ENCODE data around the gene CHRNA1.

Gene CHRNA1

GRCh38 chr2:174764280-174765255 is at the start of gene CHRNA1:
Gene CHRNA1, minus strand, starts transcription at chr2:174764472. Its CDS starts 78 bp downstream, at chr2:174764394.
- Histone ChIP-seq H3K27ac (ENCODE audit: low read length) (no peak within 1 kb of the TSS), H3K36me3 (ENCODE audit: insufficient read depth, low read depth, low read length) (no peaks in the 10 kb centered on the region), H3K9ac (ENCODE audit: low read depth, low read length) (no peak within 1 kb of the TSS), H3K4me3 (ENCODE audit: low read length) (no peak within 1 kb of the TSS), H3K9me3 (ENCODE audit: insufficient read depth, low read depth, low read length) (no peaks in the 10 kb centered on the region), H3K4me1 (ENCODE audit: insufficient read depth, low read length) (peaks cover 12% of the 10 kb centered on the region), H3K27me3 (ENCODE audit: insufficient read depth, low read length) (no peaks in the 10 kb centered on the region)

- Histone ChIP-seq H3K4me3 (ENCODE audit: low read length) (no peak overlapping the region), H3K36me3 (ENCODE audit: insufficient read depth, low read depth, low read length) (peaks cover 58% of the 10 kb centered on the region), H3K27ac (ENCODE audit: low read length) (no peak overlapping the region), H3K4me1 (ENCODE audit: insufficient read depth, low read length) (peaks cover 2% of the 10 kb centered on the region; the same call in 1 of the 2 replicates), H3K9me3 (ENCODE audit: insufficient read depth, low read depth, low read length) (no peaks in the 10 kb centered on the region), H3K9ac (ENCODE audit: low read depth, low read length) (no peak overlapping the region), H3K27me3 (ENCODE audit: insufficient read depth, low read length) (no peaks in the 10 kb centered on the region)
Measured at GRCh38 chr2:174812037-174812436, 47.8 kb upstream of the CHRNA1 start.

- Histone ChIP-seq H3K36me3 (ENCODE audit: insufficient read depth, low read depth, low read length) (peaks cover 73% of the 10 kb centered on the region), H3K4me1 (ENCODE audit: insufficient read depth, low read length) (no peaks in the 10 kb centered on the region), H3K4me3 (ENCODE audit: low read length) (no peak overlapping the region), H3K27me3 (ENCODE audit: insufficient read depth, low read length) (no peaks in the 10 kb centered on the region), H3K9ac (ENCODE audit: low read depth, low read length) (no peak overlapping the region), H3K27ac (ENCODE audit: low read length) (no peak overlapping the region), H3K9me3 (ENCODE audit: insufficient read depth, low read depth, low read length) (no peaks in the 10 kb centered on the region)
Measured at GRCh38 chr2:174807931-174808330, 43.7 kb upstream of the CHRNA1 start.

GRCh38 chr2:174805803-174806202 is 41.5 kb upstream of the CHRNA1 start:
- no peak overlapping the region for H3K4me3 ChIP-seq (ENCODE audit: low read length)
- H3K4me1 ChIP-seq (ENCODE audit: insufficient read depth, low read length) = no peaks in the 10 kb centered on the region
- no peak overlapping the region for H3K9ac ChIP-seq (ENCODE audit: low read depth, low read length)
- no peaks in the 10 kb centered on the region for H3K27me3 ChIP-seq (ENCODE audit: insufficient read depth, low read length)
- H3K36me3 ChIP-seq (ENCODE audit: insufficient read depth, low read depth, low read length) = peaks cover 73% of the 10 kb centered on the region
- no peaks in the 10 kb centered on the region for H3K9me3 ChIP-seq (ENCODE audit: insufficient read depth, low read depth, low read length)
- no peak overlapping the region for H3K27ac ChIP-seq (ENCODE audit: low read length)

GRCh38 chr2:174802459-174802858 is 38.2 kb upstream of the CHRNA1 start:
- Histone ChIP-seq H3K27me3 (ENCODE audit: insufficient read depth, low read length) (no peaks in the 10 kb centered on the region), H3K9me3 (ENCODE audit: insufficient read depth, low read depth, low read length) (no peaks in the 10 kb centered on the region), H3K9ac (ENCODE audit: low read depth, low read length) (no peak overlapping the region), H3K4me1 (ENCODE audit: insufficient read depth, low read length) (no peaks in the 10 kb centered on the region), H3K4me3 (ENCODE audit: low read length) (no peak overlapping the region), H3K36me3 (ENCODE audit: insufficient read depth, low read depth, low read length) (peaks cover 74% of the 10 kb centered on the region), H3K27ac (ENCODE audit: low read length) (no peak overlapping the region)

- no peak overlapping the region for H3K4me3 ChIP-seq (ENCODE audit: low read length)
- H3K27me3 ChIP-seq (ENCODE audit: insufficient read depth, low read length) = no peaks in the 10 kb centered on the region
- no peak overlapping the region for H3K9ac ChIP-seq (ENCODE audit: low read depth, low read length)
- H3K4me1 ChIP-seq (ENCODE audit: insufficient read depth, low read length) = peaks cover 13% of the 10 kb centered on the region
- H3K9me3 ChIP-seq (ENCODE audit: insufficient read depth, low read depth, low read length) = no peaks in the 10 kb centered on the region
- no peak overlapping the region for H3K27ac ChIP-seq (ENCODE audit: low read length)
- peaks cover 58% of the 10 kb centered on the region for H3K36me3 ChIP-seq (ENCODE audit: insufficient read depth, low read depth, low read length)
Measured at GRCh38 chr2:174800436-174801205, 36.3 kb upstream of the CHRNA1 start.

- peaks cover 23% of the 10 kb centered on the region for H3K4me1 ChIP-seq (ENCODE audit: insufficient read depth, low read length)
- peaks cover 52% of the 10 kb centered on the region for H3K36me3 ChIP-seq (ENCODE audit: insufficient read depth, low read depth, low read length)
- no peak overlapping the region for H3K9ac ChIP-seq (ENCODE audit: low read depth, low read length)
- H3K9me3 ChIP-seq (ENCODE audit: insufficient read depth, low read depth, low read length) = no peaks in the 10 kb centered on the region
- H3K27me3 ChIP-seq (ENCODE audit: insufficient read depth, low read length) = no peaks in the 10 kb centered on the region
- H3K4me3 ChIP-seq (ENCODE audit: low read length) = no peak overlapping the region
- H3K27ac ChIP-seq (ENCODE audit: low read length) = no peak overlapping the region
Measured at GRCh38 chr2:174798801-174799200, 34.5 kb upstream of the CHRNA1 start.

GRCh38 chr2:174797781-174798276 is 33.6 kb upstream of the CHRNA1 start:
- no peak overlapping the region for H3K27ac ChIP-seq (ENCODE audit: low read length)
- H3K9ac ChIP-seq (ENCODE audit: low read depth, low read length) = no peak overlapping the region
- no peaks in the 10 kb centered on the region for H3K27me3 ChIP-seq (ENCODE audit: insufficient read depth, low read length)
- H3K36me3 ChIP-seq (ENCODE audit: insufficient read depth, low read depth, low read length) = peaks cover 52% of the 10 kb centered on the region
- no peaks in the 10 kb centered on the region for H3K9me3 ChIP-seq (ENCODE audit: insufficient read depth, low read depth, low read length)
- no peak overlapping the region for H3K4me3 ChIP-seq (ENCODE audit: low read length)
- peaks cover 33% of the 10 kb centered on the region for H3K4me1 ChIP-seq (ENCODE audit: insufficient read depth, low read length)

- Histone ChIP-seq H3K4me3 (ENCODE audit: low read length) (peak overlapping the region; percentile 38; the same call in 1 of the 2 replicates), H3K27ac (ENCODE audit: low read length) (peak overlapping the region; percentile 52), H3K9me3 (ENCODE audit: insufficient read depth, low read depth, low read length) (no peaks in the 10 kb centered on the region), H3K27me3 (ENCODE audit: insufficient read depth, low read length) (no peaks in the 10 kb centered on the region), H3K4me1 (ENCODE audit: insufficient read depth, low read length) (peaks cover 41% of the 10 kb centered on the region), H3K9ac (ENCODE audit: low read depth, low read length) (no peak overlapping the region), H3K36me3 (ENCODE audit: insufficient read depth, low read depth, low read length) (peaks cover 40% of the 10 kb centered on the region)
Measured at GRCh38 chr2:174796319-174796771, 32.1 kb upstream of the CHRNA1 start.

GRCh38 chr2:174794851-174795374 is 30.6 kb upstream of the CHRNA1 start:
- no peak overlapping the region for H3K4me3 ChIP-seq (ENCODE audit: low read length)
- peaks cover 26% of the 10 kb centered on the region for H3K36me3 ChIP-seq (ENCODE audit: insufficient read depth, low read depth, low read length)
- no peaks in the 10 kb centered on the region for H3K9me3 ChIP-seq (ENCODE audit: insufficient read depth, low read depth, low read length)
- H3K27ac ChIP-seq (ENCODE audit: low read length) = no peak overlapping the region
- H3K4me1 ChIP-seq (ENCODE audit: insufficient read depth, low read length) = peaks cover 46% of the 10 kb centered on the region
- H3K27me3 ChIP-seq (ENCODE audit: insufficient read depth, low read length) = no peaks in the 10 kb centered on the region
- H3K9ac ChIP-seq (ENCODE audit: low read depth, low read length) = no peak overlapping the region

- H3K4me1 ChIP-seq (ENCODE audit: insufficient read depth, low read length) = peaks cover 54% of the 10 kb centered on the region
- no peak overlapping the region for H3K9ac ChIP-seq (ENCODE audit: low read depth, low read length)
- peaks cover 1% of the 10 kb centered on the region; the same call in 1 of the 2 replicates for H3K36me3 ChIP-seq (ENCODE audit: insufficient read depth, low read depth, low read length)
- H3K27ac ChIP-seq (ENCODE audit: low read length) = no peak overlapping the region
- H3K4me3 ChIP-seq (ENCODE audit: low read length) = no peak overlapping the region
- H3K27me3 ChIP-seq (ENCODE audit: insufficient read depth, low read length) = no peaks in the 10 kb centered on the region
- no peaks in the 10 kb centered on the region for H3K9me3 ChIP-seq (ENCODE audit: insufficient read depth, low read depth, low read length)
Measured at GRCh38 chr2:174792309-174793025, 28.2 kb upstream of the CHRNA1 start.
